Lower lobe of right lung (tissue), 2 donors: ENCODE results near the gene PRKAR2B. TPM values are rescaled to one million over a fixed set of nuclear protein-coding genes. Genes with fewer than 3 reads are reported as not detected.
A peak's percentile ranks its signal among the peaks of the same experiment; 100 is the strongest.

Source experiments
- ATAC-seq, 2 donors: fragments of 200-7000 bp; cut with Tn5 transposase; one replicate each; pipeline ENCODE4 v1.9.1; 2020 to 2022; ENCODE audit warnings: mild to moderate bottlenecking in 2 of 2, moderate library complexity in 2 of 2
- DNase-seq: peaks from one replicate; pipeline ENCODE4 v3.0.0-alpha.2; 2020
- H3K27ac ChIP-seq: fragments of 200-600 bp; one replicate; pipeline ENCODE4 v1.8.0; 2022
- H3K27me3 ChIP-seq: fragments of 200-600 bp; one replicate; pipeline ENCODE4 v1.8.0; 2022; ENCODE audit warnings: low read depth
- H3K36me3 ChIP-seq: fragments of 200-600 bp; one replicate; pipeline ENCODE4 v1.8.0; 2022; ENCODE audit warnings: mild to moderate bottlenecking
- H3K4me1 ChIP-seq: fragments of 200-600 bp; one replicate; pipeline ENCODE4 v1.8.0; 2022
- H3K4me3 ChIP-seq: fragments of 200-600 bp; one replicate; pipeline ENCODE4 v1.8.0; 2022; ENCODE audit warnings: mild to moderate bottlenecking
- H3K9me3 ChIP-seq: fragments of 200-600 bp; one replicate; pipeline ENCODE4 v1.8.0; 2022
- CTCF ChIP-seq: fragments of 200-600 bp; IDR thresholded peaks from one replicate; pipeline ENCODE4 v1.8.0; 2022; ENCODE audit warnings: antibody characterized with exemption, mild to moderate bottlenecking
- intact Hi-C: fragments of 100-400 bp; cut with DNase I; formaldehyde crosslinking; loops from one replicate; pipeline ENCODE4 v1.11.0; 2022
- total RNA-seq: library from RNA; stranded (reverse); fragmentation: NEBNext Ultra II Directional; extraction: Animal tissue kit (Norgen Biotek cat#: 25700); gene quantifications from one replicate; pipeline ENCODE4 v1.2.1, GENCODE V29; 2021
- donor health status: DM: no; HTN: yes; CAD: no; lungs with severe emphysema.

Gene PRKAR2B
- total RNA-seq, 1 donor from 2014 or later: 10.3 TPM

- TF ChIP-seq CTCF: no peak
- Histone ChIP-seq H3K9me3 (no peaks in the 10 kb centered on the region), H3K4me1 (no peaks in the 10 kb centered on the region), H3K27me3 (no peaks in the 10 kb centered on the region), H3K4me3 (no peak overlapping the region), H3K36me3 (no peaks in the 10 kb centered on the region), H3K27ac (peak overlapping the region; percentile 27)
- peak; percentile 58 to 62 for ATAC-seq
- intact Hi-C loops: no loop called here
- no peak for DNase-seq
Measured at GRCh38 chr7:107027208-107027607, 17.3 kb upstream of the PRKAR2B start.

- intact Hi-C loops: no loop called here
- H3K27ac ChIP-seq: no peak overlapping the region
- ATAC-seq (no peak), DNase-seq (no peak)
- no peaks in the 10 kb centered on the region for H3K27me3 ChIP-seq
- H3K36me3 ChIP-seq: no peaks in the 10 kb centered on the region
- no peaks in the 10 kb centered on the region for H3K9me3 ChIP-seq
- H3K4me3 ChIP-seq: no peak overlapping the region
- no peaks in the 10 kb centered on the region for H3K4me1 ChIP-seq
- TF ChIP-seq CTCF: no peak
Measured at GRCh38 chr7:107029061-107029763, 15.3 kb upstream of the PRKAR2B start.

GRCh38 chr7:107029764-107030286, 14.7 kb upstream of the PRKAR2B start:
- DNase-seq (no peak), ATAC-seq (no peak)
- no peaks in the 10 kb centered on the region for H3K27me3 ChIP-seq
- H3K27ac ChIP-seq: no peak overlapping the region
- H3K36me3 ChIP-seq: no peaks in the 10 kb centered on the region
- no peaks in the 10 kb centered on the region for H3K4me1 ChIP-seq
- H3K9me3 ChIP-seq: no peaks in the 10 kb centered on the region
- no peak overlapping the region for H3K4me3 ChIP-seq
- intact Hi-C loops: no loop called here
- no peak for TF ChIP-seq CTCF

GRCh38 chr7:107032050-107032449, 12.5 kb upstream of the PRKAR2B start:
- Histone ChIP-seq H3K36me3 (no peaks in the 10 kb centered on the region), H3K9me3 (no peaks in the 10 kb centered on the region), H3K4me3 (no peak overlapping the region), H3K27ac (no peak overlapping the region), H3K27me3 (no peaks in the 10 kb centered on the region), H3K4me1 (no peaks in the 10 kb centered on the region)
- no peak for TF ChIP-seq CTCF
- DNase-seq (no peak), ATAC-seq (no peak)
- intact Hi-C loops: no loop called here

GRCh38 chr7:107032720-107033438, 11.6 kb upstream of the PRKAR2B start:
- intact Hi-C loops: no loop called here

More at GRCh38 chr7:107032720-107033438, 11.6 kb upstream of the PRKAR2B start:
- H3K27me3 ChIP-seq: no peaks in the 10 kb centered on the region
- no peak for TF ChIP-seq CTCF
- peaks cover 5% of the 10 kb centered on the region for H3K4me1 ChIP-seq
- ATAC-seq (no peak), DNase-seq (no peak)
- no peak overlapping the region for H3K4me3 ChIP-seq
- no peaks in the 10 kb centered on the region for H3K9me3 ChIP-seq
- H3K27ac ChIP-seq: no peak overlapping the region
- no peaks in the 10 kb centered on the region for H3K36me3 ChIP-seq
